NAMALWA (cell line): ENCODE results near the gene F7.
"Not testable (repeated sequence)": the region's sequence is repeated elsewhere in the genome, so short reads cannot be mapped to it uniquely, and the experiment has no call there.

Experiments
- DNase-seq: peaks from one replicate; pipeline ENCODE4 v3.0.0-alpha.2; 2015; ENCODE audit warnings: low spot score

The F7 gene

DNA sequence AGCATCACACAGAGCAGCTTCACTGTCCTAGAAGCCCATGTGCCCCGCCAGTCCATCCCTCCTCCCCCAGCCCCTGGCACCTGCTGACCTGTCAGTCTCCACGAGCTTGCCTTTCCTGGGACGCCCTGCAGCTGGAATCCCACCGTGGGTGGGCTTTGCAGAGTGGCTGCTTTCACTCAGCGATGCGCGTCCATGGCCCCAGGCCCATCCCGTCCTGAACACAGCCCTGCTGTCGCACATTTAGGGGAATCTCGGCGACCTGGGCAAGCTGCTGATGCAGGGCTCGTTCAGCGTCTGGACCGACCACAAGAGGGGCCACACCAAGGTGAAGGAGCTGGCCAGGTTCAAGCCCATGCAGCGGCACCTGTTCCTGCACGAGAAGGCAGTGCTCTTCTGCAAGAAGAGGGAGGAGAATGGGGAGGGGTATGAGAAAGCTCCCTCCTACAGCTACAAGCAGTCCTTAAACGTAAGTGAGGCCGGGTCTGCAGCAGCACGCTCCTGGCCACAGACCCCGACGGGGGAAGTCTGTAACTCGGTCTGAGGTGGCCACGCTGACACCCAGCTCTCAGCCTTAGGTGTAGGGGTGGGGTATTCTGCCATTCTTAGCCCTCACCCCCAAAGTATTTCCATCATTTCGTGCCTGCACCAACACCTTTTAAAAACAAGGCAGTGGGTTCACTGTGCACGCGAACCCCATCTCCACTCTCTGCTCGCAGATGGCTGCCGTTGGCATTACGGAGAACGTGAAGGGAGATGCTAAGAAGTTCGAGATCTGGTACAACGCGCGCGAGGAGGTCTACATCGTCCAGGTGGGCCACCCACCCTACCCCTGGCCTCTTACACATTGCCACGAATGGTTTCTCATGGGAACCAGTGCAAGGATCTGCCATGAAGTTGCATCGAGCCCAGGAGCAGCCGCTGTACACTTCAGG is 18.3 kb upstream of the F7 start:
- no peak for DNase-seq

DNA sequence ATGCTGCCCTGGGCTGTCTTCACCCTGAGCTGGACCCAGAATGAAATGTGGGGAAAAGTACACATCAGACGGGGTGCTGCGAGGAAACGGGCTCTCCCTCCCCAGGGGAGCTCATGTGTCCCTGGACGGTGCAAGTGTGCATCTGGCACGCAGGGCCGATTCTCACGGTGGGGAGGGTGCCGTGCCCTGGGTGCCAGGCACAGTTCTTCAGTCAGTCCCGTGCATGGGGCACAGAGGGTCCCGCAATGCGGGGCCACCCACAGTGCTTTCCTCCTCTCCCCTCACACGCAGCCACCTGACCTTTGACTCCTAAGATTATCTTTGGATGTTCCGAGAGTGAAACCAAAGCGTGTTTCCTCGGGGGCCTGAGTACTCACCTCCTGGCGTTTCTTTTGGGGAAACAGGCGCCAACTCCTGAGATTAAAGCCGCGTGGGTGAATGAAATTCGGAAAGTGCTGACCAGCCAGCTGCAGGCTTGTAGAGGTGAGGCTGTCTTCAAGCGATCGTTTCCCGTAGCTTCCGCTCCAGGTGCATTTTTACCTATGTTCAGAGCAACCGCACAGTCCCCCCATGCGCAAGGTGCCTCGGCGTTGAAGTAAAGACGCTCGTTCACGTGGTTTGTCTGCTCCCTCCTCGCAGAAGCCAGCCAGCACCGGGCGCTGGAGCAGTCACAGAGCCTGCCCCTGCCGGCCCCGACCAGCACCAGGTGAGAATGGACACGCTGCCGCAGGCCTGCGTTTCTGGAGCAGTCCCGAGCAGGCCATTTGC is 17.5 kb upstream of the F7 start:
- DNase-seq = no peak

DNA sequence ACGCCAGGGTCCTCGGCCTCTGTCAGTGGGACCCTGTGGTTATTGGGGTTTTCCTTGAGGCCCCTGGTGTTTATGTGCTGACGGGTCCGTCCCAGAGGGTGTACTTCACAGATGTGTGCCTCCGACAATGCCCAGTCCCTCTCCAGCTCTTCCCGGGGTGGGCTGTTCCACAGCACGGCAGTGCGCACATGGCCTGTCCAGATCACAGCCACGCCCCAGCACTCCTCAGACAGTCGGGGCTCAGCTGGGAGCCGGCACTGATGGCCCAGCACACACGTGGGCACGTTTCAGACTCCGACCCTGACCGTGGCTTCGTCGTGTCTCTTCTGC is 16.9 kb upstream of the F7 start:
- no peak for DNase-seq

DNA sequence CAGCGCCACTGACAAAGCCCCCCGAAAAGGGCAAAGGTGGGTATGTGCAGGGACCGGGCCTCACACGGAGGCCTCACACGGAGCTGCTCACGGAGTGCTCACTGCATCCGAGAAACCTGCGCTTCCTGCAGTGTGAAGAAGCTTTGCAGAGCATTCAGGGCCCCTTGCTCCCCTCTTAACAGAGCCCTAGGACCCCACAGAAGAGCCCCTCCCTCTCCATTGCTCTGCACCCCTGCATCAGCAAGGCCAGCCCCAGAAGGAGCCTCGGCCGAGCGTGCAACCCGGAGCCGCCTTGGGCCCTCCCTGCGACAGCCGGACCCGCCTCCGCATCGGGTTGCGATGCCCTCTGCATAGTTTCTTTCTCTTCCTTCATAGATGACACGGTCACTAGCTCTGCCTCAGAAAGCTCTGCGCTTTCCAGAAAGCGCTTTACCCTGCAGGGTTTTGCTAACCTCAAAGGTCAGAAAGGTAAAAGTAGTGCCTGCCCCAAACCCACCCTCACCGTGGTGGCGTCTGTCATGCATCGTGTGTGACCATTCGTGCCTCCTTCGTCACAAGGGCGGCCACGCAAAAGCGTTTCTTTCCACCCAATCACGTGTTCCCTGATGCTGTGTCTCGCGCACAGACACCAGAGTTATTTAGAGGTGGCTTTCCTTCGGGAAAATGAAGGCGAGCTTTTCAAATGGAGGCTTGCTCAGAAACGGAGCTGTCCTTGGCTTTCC is 15.7 kb upstream of the F7 start:
- DNase-seq = no peak

DNA sequence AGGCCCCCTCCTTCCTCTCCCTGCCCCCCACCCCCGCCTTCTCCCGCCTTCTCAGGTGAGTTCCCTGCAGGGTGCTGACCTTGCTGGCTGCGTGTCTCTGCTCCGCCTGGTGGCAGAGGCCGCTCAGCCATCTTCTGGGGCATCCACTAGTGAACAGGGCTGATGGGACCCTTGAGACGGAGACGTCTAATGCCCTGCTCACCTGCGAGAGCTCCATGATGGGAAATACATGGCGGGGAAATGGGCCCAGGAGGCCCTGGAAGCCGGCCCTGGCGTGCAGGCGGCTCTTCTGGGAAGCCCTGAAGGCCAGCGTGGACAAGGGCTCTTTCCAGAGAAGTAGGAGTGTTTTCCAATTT is 15.2 kb upstream of the F7 start:
- DNase-seq = no peak

DNA sequence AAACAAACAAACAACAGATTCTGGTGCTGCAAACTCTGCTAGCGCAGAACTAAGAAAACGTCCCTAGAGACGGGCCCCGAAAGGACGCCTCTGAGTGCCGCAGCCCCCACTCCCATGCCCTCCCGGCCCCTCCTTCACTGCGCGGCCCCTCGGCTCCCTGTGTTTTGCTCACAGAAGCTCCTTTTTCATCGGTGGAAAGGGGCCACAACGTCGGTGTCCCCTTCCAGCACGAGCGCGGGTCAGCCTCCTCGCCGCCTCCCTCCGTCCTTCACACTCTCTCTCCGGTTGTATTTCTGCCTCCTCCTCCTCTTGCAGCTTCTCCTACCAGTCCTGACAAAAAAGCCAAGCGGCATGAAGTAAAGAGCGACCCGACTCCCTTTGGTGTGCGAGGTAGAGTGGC is 14.8 kb upstream of the F7 start:
- DNase-seq = no peak

DNA sequence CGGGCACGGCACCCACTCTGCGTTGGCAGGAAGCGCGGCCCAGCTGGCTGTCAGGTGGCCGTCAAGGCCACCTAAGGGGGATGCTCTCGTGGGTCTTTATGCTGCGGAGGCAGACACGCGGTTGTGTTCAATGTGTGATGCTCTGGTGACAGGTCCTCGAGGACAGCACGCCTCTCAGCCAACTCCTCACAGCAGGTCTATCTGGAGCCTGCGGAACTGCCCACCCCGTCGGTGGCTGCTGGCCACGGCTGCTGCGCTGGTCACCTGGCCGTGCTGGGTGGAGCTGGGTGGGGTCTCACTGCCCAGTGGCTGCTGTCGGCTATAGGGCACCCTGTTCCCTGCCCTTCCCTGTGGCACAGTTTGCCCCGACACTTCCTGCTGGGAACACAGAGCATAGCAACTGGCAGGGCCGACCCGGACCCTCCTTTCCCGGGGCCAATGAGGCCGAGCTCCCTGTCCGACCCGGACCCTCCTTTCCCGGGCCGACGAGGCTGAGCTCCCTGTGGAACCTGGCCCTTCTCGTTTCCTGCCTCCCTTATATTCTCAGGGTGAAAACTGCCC is 14.3 kb upstream of the F7 start:
- no peak for DNase-seq

DNA sequence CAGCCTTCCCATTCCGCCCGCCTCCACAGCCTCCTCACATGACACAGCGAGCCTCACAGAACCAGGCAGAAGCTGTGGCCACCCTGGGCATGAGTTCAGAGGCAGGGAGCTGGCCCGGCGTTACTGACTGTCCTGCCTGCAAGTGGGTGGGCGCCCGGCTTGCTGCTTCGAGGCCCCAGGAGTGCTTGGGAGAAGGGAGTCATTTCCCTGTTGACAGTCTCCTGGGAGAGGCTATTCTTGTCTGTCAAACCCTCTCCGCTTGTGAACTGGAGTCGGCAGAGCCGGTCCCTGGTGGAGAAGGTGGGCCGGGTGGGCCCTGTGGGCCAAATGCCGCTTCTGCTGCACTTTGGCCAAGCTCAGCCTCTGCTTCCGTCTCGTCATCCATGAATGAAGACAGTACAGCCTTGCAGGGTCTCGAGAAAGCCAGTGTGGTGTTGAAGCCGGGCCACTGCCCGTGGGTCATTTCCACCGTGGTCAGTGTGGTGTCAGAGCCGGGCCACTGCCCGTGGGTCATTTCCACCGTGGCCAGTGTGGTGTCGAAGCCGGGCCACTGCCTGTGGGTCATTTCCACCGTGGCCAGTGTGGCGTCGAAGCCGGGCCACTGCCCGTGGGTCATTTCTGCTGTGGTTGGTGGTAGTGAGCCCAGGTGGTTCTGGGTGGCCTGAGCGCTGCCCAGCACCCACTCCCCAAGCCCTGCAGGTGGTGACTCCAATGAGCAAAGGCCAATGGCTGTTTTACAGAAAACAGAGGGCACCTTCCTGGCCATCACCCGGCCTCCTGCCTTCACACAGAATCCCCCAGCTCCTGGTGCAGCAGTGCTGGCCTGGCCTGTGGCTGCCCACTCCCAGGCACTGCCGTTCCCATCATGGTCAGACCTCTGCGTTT is 13.5 kb upstream of the F7 start:
- no peak for DNase-seq

DNA sequence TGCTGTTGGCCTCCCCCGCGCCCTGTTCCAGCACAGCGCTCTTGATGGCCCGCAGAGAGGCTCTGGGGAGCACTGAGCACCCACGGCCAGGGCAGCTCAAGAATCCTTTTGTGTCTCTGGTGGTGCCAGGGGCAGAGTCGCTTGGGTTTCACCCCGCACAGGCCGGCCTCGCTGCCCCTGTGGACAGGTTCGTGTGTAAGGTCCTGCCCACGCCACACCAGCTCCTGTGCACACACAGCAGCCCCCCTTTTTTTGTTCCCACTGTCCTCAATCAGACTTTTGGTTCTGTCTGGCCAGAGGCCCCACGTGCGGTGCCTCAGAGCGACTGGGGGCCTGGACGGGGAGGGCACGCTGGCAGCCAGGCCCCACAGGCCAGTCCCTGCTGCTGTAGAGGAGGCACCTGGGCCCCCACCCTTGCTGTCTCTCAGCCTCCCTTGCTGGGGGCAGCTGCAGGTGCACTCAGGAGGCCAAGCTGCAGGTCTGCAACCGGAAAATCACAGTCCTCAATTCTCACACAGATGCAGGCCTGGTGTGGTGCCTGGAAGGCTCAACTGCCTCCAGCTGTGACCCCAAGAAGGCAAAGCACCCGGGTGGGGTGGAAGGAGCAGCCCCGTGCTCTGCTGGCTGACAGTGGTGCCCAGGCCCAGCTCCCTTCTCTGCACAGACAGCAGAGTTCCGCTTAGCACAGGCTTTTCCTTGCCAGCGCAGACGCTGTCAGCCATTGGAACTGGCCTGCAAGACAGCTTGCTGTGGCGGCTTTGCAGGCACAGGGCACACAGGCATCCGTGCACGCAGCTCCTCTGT is 12.6 kb upstream of the F7 start:
- DNase-seq = no peak

DNA sequence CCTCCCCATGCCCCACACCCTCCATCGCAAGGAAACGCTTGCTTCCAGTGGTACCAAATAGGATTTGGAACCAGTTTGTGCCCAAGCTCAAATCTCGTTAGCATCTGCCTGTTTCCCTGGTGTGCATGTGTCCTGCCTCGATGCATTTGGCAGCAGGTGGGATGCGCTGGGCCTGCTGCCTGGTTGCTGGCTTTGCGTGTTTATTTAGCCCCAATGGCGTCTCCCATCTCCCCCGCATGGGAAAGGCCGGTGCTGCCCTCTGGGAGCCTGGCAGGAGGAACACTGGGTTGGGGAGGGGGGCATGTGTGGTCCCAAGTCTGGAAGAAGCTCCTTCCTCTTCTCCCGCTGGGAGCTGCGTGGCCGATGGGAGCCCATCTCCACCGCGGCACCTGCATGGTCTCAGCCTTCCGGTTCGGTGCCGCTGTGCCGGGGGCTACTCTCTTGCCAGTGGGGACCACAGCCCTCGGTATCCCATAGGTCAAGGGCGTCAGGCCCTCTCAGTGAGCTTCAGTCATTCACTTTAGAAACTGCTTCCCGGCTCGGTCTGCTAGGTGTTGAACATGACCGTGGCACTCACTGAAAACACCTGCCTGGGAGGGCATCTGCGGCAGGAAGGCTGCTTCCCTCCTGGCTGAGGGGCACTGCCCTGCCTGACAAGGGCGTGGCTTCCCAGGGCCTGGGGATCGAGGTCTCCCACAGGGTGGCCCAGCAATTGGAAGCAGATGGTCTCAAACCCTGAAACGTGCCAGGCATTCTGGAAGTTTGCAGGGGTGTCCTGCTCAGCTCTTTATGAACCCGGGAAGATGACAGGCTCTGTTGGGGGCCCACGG is 11.8 kb upstream of the F7 start:
- DNase-seq = no peak

DNA sequence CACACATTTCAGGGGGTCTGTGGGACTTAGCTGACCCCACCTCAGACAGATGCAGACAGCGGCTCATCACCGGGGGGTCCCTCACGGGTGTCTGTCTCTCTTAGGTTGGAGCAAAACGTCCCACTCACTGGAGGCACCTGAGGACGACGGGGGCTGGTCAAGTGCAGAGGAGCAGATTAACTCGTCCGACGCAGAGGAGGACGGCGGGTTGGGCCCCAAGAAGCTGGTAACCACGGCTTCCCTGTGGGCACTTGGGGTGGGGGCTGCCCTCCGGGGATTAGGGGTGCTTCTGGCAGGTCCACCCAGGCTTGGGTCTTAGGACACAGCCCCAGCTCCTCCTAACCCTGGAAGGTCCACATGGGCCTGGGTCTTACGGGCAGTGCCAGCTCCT is 11.2 kb upstream of the F7 start:
- DNase-seq = no peak

DNA sequence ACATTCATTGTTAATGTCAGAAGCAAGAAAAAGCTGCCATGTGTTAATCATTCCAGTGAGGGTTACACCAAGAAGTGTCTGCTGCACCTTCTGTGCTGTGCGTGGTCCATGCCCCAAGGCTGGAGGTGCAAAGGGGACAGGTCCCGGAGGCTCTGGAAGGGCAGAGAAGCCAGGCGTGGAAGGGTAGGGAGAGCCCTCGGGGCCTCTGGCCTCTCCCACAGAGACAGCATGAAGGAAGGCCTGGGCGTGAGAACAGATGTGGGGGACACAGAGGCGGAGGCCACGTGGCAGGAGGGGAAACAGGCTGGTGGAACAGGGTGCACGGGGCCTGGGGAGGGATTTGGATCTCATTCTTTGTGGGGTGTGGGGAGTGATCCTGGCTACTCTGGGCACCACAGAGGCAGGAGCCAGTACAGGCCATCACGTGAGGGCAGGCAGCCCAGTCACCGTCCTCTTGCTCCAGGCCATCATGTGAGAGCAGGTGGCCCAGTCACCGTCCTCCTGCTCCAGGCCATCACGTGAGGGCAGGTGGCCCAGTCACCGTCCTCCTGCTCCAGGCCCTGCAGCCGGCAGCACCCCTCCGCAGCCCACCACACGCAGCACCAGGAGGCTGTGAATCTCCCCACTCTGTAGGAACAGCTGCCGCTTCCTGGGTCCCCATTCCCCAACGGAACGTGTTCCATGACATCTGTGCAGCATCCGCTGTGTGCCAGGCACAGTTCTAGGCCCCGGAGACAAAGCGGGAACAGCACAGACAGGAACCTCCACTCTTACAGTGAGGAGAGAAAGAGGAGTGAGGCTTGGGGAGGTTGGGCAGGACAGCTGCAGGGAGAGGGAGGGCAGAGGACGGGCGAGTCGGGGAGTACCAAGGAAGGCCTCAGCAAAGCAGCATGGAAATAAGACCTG is 10.2 kb upstream of the F7 start:
- no peak for DNase-seq

DNA sequence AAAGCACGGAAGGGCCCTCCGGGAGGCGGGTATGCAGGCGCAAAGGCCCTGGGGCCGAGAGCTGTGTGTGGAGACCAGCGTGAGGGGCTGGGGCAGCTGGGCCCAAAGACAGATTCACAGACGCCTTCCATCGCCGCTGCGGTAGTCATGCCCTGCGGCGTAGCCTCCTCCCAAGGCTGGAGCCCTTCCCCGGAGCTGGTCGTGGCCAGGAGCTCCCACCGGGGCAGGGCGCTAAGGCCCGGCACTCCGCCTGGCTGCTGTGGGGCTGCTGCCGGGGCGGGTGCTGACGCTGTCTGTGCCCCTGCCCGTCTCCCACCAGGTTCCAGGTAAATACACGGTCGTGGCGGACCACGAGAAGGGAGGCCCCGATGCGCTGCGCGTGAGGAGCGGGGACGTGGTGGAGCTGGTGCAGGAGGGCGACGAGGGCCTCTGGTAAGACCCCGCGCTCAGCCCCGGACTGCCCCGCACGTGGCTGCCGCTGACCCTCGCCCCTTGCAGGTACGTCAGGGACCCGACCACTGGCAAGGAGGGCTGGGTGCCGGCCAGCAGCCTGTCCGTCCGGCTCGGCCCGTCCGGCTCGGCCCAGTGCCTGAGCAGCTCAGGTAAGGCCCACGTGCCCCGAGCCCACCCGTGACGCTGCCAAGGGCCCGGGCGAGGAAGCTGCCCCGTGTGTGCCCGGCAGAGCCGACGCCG is 9.4 kb upstream of the F7 start:
- no peak for DNase-seq

DNA sequence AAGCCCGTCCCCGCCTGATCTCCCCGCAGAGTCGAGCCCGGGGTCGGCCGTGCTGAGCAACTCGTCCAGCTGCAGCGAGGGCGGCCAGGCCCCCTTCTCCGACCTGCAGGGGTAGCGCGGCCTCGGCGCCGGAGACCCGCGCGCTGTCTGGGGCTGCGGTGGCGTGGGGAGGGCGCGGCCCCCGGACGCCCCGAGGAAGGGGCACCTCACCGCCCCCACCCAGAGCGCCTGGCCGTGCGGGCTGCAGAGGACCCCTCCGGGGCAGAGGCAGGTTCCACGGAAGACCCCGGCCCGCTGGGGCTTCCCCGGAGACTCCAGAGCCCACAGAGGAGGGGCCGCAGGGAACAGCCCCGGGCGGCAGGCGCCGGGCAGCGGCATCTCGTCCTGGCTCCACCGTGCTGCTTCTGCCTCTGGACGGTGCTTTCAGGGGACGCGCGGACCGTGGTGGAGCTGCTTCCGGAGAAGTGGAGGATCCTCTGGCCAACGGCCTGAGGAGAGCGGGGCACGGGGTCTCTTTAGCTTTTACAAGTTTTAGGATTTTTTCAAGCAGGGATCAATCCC is 8.8 kb upstream of the F7 start:
- DNase-seq = no peak

DNA sequence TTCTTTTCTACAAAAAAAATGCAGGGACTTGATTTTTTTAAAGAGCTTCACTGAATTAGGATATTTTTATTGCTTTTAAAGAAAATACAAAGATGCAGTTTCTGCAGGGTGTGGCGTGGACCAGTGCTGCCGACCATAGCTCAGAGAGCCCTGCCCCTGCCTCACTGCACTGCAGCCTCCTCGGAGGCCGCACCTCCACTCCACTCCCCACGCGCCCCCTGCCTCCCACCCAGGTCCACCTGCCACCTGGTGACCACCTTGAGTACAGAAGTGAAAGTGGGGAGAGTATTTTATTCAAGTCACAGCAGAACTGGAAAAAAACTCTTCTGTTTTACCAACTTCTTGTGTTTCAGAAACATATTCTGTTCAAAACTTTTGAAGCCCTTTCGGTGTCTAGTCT is 7.9 kb upstream of the F7 start:
- no peak for DNase-seq

DNA sequence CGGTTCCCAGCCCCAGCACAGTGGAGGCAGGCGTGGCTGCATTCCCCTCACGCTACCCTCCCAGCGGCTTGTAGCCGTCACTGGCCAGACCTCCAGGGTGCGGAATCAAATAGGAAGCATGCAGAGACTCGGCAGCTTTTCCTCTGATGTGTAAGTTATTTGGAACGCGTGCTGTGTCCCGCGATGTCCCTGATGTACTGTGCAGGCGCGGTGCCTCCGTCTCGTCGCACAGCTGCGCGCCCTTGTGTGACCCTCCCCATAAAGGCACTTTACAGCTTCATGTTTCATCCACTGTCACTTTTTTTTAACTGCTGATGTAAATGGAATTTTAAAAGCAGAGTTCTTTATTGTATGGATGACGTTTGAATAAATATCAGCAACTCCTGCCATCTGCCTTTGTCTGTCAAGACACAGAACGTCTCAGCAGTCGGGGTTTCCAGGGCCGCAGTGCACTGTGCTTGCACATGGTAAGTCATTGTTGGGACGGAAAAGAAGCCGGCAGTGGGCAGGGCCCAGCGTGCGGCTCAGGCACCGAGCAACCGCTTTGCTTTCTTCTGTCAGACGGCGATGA is 7.3 kb upstream of the F7 start:
- no peak for DNase-seq

DNA sequence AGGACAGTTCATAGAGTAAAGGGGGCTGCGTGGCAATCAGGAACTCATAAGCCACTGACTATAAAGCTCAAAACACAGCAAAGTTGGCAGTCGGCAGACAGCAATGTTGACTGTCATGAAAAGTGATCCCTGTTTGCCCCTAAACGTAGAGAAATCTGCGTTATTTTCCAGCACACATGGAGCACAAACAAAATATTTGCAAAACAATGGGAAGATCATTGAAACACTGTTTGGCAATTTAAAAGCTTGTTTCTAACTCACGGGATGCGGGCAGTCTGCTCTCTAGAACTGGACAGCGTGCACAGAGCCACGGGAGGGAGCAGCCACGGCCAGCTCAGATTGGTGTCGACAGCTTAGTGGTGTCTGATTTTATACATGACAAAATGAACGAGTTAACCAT is 6.4 kb upstream of the F7 start:
- DNase-seq = no peak

DNA sequence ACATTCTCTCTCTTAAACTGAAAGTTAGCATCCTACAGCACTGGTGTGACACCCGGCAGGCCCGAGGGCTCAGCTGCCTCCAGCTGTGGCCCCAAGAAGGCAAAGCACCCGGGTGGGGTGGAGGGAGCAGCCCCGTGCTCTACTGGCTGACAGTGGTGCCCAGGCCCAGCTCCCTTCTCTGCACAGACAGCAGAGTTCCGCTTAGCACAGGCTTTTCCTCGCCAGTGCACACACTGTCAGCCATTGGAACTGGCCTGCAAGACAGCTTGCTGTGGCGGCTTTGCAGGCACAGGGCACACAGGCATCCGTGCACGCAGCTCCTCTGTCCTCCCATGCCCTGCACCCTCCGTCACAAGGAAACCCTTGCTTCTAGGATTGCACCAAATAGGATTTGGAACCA is 3.3 kb upstream of the F7 start:
- DNase-seq = not testable (repeated sequence)
